Pancreas (tissue), 10 donors: ENCODE data around the gene PRM2. TPM values are rescaled to one million over a fixed set of nuclear protein-coding genes. Genes with fewer than 3 reads are reported as not detected.
"Not testable (repeated sequence)": the region's sequence is repeated elsewhere in the genome, so short reads cannot be mapped to it uniquely, and the experiment has no call there.

Experiments
- ATAC-seq, 4 donors: fragments of 200-7000 bp; cut with Tn5 transposase; one replicate each; pipeline versions ENCODE4 v1.8.0 to v1.9.1; 2020; ENCODE audit warnings: mild to moderate bottlenecking in 4 of 4, moderate library complexity in 4 of 4
- DNase-seq, 6 donors: peaks; one replicate each; pipeline ENCODE4 v3.0.0-alpha.2; 2020
- FAIRE-seq: peaks from 2 replicates; lab custom pipeline; 2012; peaks lifted over from hg19 to GRCh38; lab: Jason Lieb, UNC
- H3K27ac ChIP-seq, 4 donors: fragments of 200-600 bp; sonication (generic); 1 replicate in 3 of 4; 2 replicates in 1 of 4; pipeline versions ENCODE4 v1.5.0 to v1.8.0; 2020
- H3K27me3 ChIP-seq, 4 donors: fragments of 200-600 bp; one replicate each; pipeline ENCODE4 v1.8.0; 2021
- H3K36me3 ChIP-seq, 3 donors: fragments of 200-600 bp; sonication (generic) in 1 of 3; one replicate each; pipeline versions ENCODE4 v1.5.0 to v1.8.0; 2020 to 2021
- H3K4me1 ChIP-seq, 3 donors: fragments of 200-600 bp; one replicate each; pipeline ENCODE4 v1.8.0; 2021
- H3K4me3 ChIP-seq, 4 donors: fragments of 200-600 bp; sonication (generic) in 2 of 4; one replicate each; pipeline versions ENCODE4 v1.5.0 to v1.8.0; 2020 to 2021
- H3K9me3 ChIP-seq, 4 donors: fragments of 200-600 bp; one replicate each; pipeline ENCODE4 v1.8.0; 2021
- CTCF ChIP-seq, 4 donors: fragments of 200-600 bp; sonication (generic) in 3 of 4; IDR thresholded peaks; one replicate each; pipeline versions ENCODE4 v1.5.0 to v1.8.0; 2021; ENCODE audit warnings: antibody characterized with exemption in 4 of 4
- WGBS, 2 donors: extraction: QIAGEN DNeasy Blood & Tissue Kit; methylation state at CpG; one replicate each; pipeline ENCODE4 v1.1.7; 2013; 5-methylcytosine and 5-hydroxymethylcytosine counted together
- intact Hi-C, 3 donors: fragments of 100-400 bp; cut with DNase I; formaldehyde crosslinking; loops; one replicate each; pipeline versions ENCODE4 v1.11.1 to v1.14.2; 2022
- polyA plus RNA-seq, 2 donors: library from polyadenylated mRNA; stranded (reverse); fragments of 200-250 nt; gene quantifications; one replicate each; pipeline ENCODE4 v1.2.3, GENCODE V29; 2013
- total RNA-seq, 6 donors: library from RNA; stranded (reverse); fragmentation: NEBNext Ultra II Directional in 4 of 6; extraction: Animal tissue kit (Norgen Biotek cat#: 25700) in 4 of 6; gene quantifications; one replicate each; pipeline versions ENCODE4 v1.2.1 to v1.2.4, GENCODE V29; 2021 to 2023
- donor health status: healthy with polysubstance abuse.
- donor health status: DM: no; HTN: no; CAD: no; lungs with moderate emphysema.
- donor health status: DM: no; HTN: no; CAD: no.
- donor health status: control.
- donor health status: control.
- donor health status: Bipolar disorder and iron deficiency.
- donor health status: DM: yes; HTN: yes; CAD: no.
- donor health status: DM: no; HTN: no; CAD: no.
- donor health status: DM: no; HTN: no; CAD: no.
- donor health status: DM: yes; HTN: yes; CAD: no.

Gene PRM2
- total and polyA plus RNA-seq, 8 donors: not detected

DNA sequence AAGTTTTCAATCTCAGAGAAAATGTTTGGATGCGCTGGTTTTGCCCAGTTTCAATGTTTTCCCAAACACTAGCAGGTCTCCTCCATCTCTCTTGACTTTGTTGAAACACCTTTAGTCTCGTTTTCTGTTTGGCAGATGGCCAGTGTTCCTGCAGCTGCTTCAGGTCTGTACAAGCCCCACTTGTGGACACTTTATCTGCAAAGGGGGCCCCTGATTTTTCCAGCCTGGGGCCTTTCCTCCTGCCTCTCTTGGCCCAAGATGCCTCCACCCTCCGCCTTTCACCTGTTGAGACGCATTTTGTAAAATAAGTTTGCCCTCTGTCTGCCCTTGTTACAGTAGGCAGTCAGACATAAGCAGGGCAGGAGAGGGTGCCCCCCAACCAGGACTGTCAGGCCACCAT lies 26.7 kb upstream of the PRM2 start:
- H3K27ac ChIP-seq: no peak overlapping the region
- WGBS, 2 donors: 70 to 75% methylated on average over 4 of the region's 4 CpGs
- DNase-seq: peak in 1 of 6 donors; percentile 10

GRCh38 chr16:11301645-11302501 lies 25.6 kb upstream of the PRM2 start:
- no peak for DNase-seq
- TF ChIP-seq CTCF (IDR thresholded peaks at IDR 0.05): no peak
- H3K4me1 ChIP-seq: peaks cover 5 to 13% (median 10%) of the 10 kb centered on the region in 3 donors
- no peaks in the 10 kb centered on the region for H3K36me3 ChIP-seq
- H3K9me3 ChIP-seq: no peaks in the 10 kb centered on the region
- no peak for ATAC-seq
- H3K27ac ChIP-seq: no peak overlapping the region
- no peak for FAIRE-seq
- H3K27me3 ChIP-seq: no peaks in the 10 kb centered on the region
- no peak overlapping the region for H3K4me3 ChIP-seq
- intact Hi-C loops: no loop called here
- WGBS, 2 donors: 71 to 74% methylated on average over 4 of the region's 4 CpGs

More for the DNA sequence above, 26.7 kb upstream of the PRM2 start:
- Histone ChIP-seq H3K36me3 (no peaks in the 10 kb centered on the region), H3K4me3 (no peak overlapping the region), H3K27me3 (no peaks in the 10 kb centered on the region), H3K4me1 (peaks cover 0 to 2% (median 0%) of the 10 kb centered on the region in 3 donors), H3K9me3 (no peaks in the 10 kb centered on the region)
- no peak for FAIRE-seq
- ATAC-seq: no peak
- intact Hi-C loops: no loop called here
- TF ChIP-seq CTCF (IDR thresholded peaks at IDR 0.05): no peak

DNA sequence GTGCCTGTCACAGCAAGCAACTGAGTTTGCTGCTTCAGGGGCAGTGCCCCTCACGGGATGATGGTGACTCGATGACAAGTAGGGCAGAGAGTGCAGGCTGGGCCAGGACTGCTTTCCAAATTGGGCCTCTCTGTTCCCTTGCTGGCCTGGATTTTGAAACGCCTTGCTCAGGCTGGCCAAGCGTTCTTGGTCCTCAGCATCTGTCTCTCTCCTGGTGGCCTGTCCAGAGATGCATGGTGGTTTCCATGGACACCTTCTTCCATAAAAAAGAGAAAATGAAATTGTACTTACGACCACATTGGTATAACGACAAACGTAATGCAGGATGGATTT lies 24.2 kb upstream of the PRM2 start:
- FAIRE-seq: no peak
- 86 to 87% methylated on average over 7 of the region's 7 CpGs for WGBS, 2 donors
- ATAC-seq: no peak
- no peak overlapping the region for H3K27ac ChIP-seq
- intact Hi-C loops: no loop called here
- peaks cover 12 to 23% (median 16%) of the 10 kb centered on the region in 3 donors for H3K4me1 ChIP-seq
- no peak for TF ChIP-seq CTCF (IDR thresholded peaks at IDR 0.05)
- no peaks in the 10 kb centered on the region for H3K36me3 ChIP-seq
- H3K4me3 ChIP-seq: no peak overlapping the region
- DNase-seq: no peak
- H3K27me3 ChIP-seq: no peaks in the 10 kb centered on the region
- no peaks in the 10 kb centered on the region for H3K9me3 ChIP-seq

DNA sequence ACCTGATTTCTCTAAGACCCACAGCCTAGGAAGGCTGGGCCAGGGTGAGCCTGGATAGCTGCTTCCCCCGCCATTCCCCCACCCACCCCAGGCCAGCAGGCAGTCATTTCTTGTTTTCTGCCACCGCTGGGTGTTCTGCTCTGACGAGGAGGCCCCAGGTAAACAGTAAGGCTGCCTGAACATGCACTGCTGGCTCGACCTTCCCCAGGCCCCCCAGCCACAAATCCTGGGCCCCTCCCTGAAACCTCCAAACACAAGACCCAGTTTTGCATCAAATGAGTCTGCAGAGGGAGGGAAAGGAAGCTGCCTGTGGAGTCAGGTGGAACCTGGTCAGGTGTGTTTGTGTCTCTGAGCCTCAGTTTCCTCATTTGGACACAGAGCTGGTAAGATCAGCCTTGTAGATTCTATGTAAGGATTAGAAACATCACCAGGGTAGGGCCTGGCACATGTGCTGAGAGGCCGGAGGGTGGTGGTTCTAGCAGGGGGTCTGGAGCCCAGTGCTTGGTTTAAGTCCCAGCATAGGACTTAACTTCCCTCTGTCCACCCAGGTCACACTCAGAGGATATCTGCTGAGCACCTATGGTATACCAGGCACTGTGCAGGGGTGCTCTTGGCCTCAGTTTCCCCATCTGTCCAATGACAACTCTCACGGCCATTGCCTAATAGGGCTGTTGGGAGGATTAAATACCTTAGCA lies 23.7 kb upstream of the PRM2 start:
- Histone ChIP-seq H3K4me3 (no peak overlapping the region), H3K27me3 (no peaks in the 10 kb centered on the region), H3K27ac (no peak overlapping the region), H3K9me3 (no peaks in the 10 kb centered on the region), H3K36me3 (no peaks in the 10 kb centered on the region), H3K4me1 (peaks cover 12 to 23% (median 16%) of the 10 kb centered on the region in 3 donors)
- intact Hi-C loops: no loop called here
- ATAC-seq (no peak), DNase-seq (no peak), FAIRE-seq (no peak)
- TF ChIP-seq CTCF (IDR thresholded peaks at IDR 0.05): no peak
- 80 to 86% methylated on average over 6 of the region's 6 CpGs for WGBS, 2 donors

DNA sequence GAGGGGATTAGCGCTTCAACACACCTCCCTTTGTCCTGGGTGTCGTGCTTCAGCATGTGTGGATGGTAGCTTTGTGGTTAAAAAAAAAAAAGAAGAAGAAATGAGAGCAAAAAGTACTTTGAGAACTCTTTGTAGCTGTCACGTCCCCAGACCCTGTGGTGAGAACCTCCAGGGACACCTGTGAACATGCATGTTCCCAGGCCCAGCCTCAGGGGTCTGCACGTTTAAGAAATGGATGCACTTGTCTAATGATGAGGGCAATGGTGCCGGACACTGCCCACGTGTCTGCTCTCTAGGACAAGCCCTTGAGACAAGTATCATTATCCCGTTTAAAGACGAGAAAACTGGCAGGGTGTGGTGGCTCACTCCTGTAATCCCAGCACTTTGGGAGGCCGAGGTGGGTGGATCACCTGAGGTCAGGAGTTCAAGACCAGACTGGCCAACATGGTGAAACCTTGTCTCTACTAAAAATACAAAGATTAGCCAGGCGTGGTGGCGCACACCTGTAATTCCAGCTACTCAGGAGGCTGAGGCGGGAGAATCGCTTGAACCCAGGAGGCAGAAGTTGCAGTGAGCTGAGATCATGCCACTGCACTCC lies 22.8 kb upstream of the PRM2 start:
- 91 to 93% methylated on average over 13 of the region's 13 CpGs for WGBS, 2 donors
- FAIRE-seq, ATAC-seq, intact Hi-C loops, H3K4me3 ChIP-seq, DNase-seq, H3K36me3 ChIP-seq, H3K27me3 ChIP-seq, H3K9me3 ChIP-seq, H3K27ac ChIP-seq: not testable (repeated sequence)
- H3K4me1 ChIP-seq: peaks cover 12 to 23% (median 16%) of the 10 kb centered on the region in 3 donors
